A549 (cell line): Measurements from ENCODE around the gene SHFL. TPM values are rescaled to one million over a fixed set of nuclear protein-coding genes. Genes with fewer than 3 reads are reported as not detected.

Source experiments
- ATAC-seq, 2 experiments: fragments of 200-7000 bp in 1 of 2; fragments of >200 bp in 1 of 2; cut with Nextera tagmentation in 1 of 2; cut with Tn5 transposase in 1 of 2; 3 replicates each; pipeline versions ENCODE4 v1.8.0 to v1.9.1; 2018 to 2020; ENCODE audit warnings: mild to moderate bottlenecking in 1 of 2, moderate library complexity in 1 of 2
- CTCF ChIA-PET: fragments of 300-600 bp; sonication (Branson Sonifier 250); formaldehyde crosslinking; extraction: SDS; loops from one replicate; lab custom pipeline; 2021; ENCODE audit warnings: antibody characterized with exemption, inconsistent platforms; lab: Yijun Ruan, JAX
- POLR2A ChIA-PET: fragments of 350-600 bp; formaldehyde crosslinking; extraction: SDS; loops from one replicate; lab custom pipeline; 2021; ENCODE audit warnings: antibody characterized with exemption, inconsistent platforms; lab: Yijun Ruan, JAX
- DNase-seq, 2 experiments: peaks; one replicate each; pipeline versions ENCODE4 v3.0.0 to v3.0.0-alpha.2; 2011 to 2016; ENCODE audit warnings: low read depth in 1 of 2, low spot score in 1 of 2
- FAIRE-seq: peaks from 2 replicates; lab custom pipeline; 2011; peaks lifted over from hg19 to GRCh38; lab: Jason Lieb, UNC
- H3K27ac ChIP-seq, 2 experiments: fragments of >200 bp; sonication (Bioruptor Twin); formaldehyde crosslinking; 3 replicates each; pipeline ENCODE4 v1.5.1; 2016 to 2017
- H3K4me1 ChIP-seq: fragments of >200 bp; sonication (Bioruptor Twin); formaldehyde crosslinking; 3 replicates; pipeline ENCODE4 v1.6.1; 2016
- H3K4me2 ChIP-seq: fragments of >200 bp; sonication (Bioruptor Twin); formaldehyde crosslinking; 3 replicates; pipeline ENCODE4 v1.6.1; 2016
- H3K4me3 ChIP-seq: fragments of >200 bp; sonication (Bioruptor Twin); formaldehyde crosslinking; 3 replicates; pipeline ENCODE4 v1.5.1; 2016
- H3K9me3 ChIP-seq: fragments of >200 bp; sonication (Bioruptor Twin); formaldehyde crosslinking; 3 replicates; pipeline ENCODE4 v1.6.1; 2016
- ATOH8 ChIP-seq: fragments of 250-450 bp; sonication (Bioruptor Pico); IDR thresholded peaks from 2 replicates; pipeline ENCODE4 v1.5.0; 2020; ENCODE audit warnings: low read depth, mild to moderate bottlenecking, moderate library complexity
- EP300 ChIP-seq, 2 experiments: fragments of >200 bp; sonication (Bioruptor Twin); formaldehyde crosslinking; IDR thresholded peaks; 2 replicates in 1 of 2; 3 replicates in 1 of 2; pipeline ENCODE4 v1.6.1; 2016 to 2017
- FOSB ChIP-seq: fragments of 250-450 bp; sonication (Bioruptor Pico); IDR thresholded peaks from 2 replicates; pipeline ENCODE4 v1.5.0; 2020; ENCODE audit warnings: mild to moderate bottlenecking, moderate library complexity
- FOSL2 ChIP-seq, 2 experiments: fragments of 450-650 bp in 1 of 2; fragments of >200 bp in 1 of 2; sonication (Bioruptor Twin) in 1 of 2; formaldehyde crosslinking; IDR thresholded peaks; 2 replicates each; pipeline versions ENCODE4 v1.5.0 to v1.6.1; 2016 to 2020; ENCODE audit warnings: mild to moderate bottlenecking in 1 of 2, moderate library complexity in 1 of 2
- HDAC2 ChIP-seq: fragments of 200-600 bp; sonication (generic); IDR thresholded peaks from 2 replicates; pipeline ENCODE4 v1.6.1; 2016
- HOXB5 ChIP-seq: fragments of 250-450 bp; sonication (Bioruptor Pico); IDR thresholded peaks from 2 replicates; pipeline ENCODE4 v1.5.0; 2020; ENCODE audit warnings: mild to moderate bottlenecking, moderate library complexity
- JUN ChIP-seq, 2 experiments: fragments of >200 bp; sonication (Bioruptor Twin); formaldehyde crosslinking; IDR thresholded peaks; 2 replicates in 1 of 2; 3 replicates in 1 of 2; pipeline ENCODE4 v1.6.1; 2016 to 2017
- MAFK ChIP-seq: fragments of 450-650 bp; IDR thresholded peaks from 2 replicates; pipeline ENCODE4 v1.6.1; 2014; ENCODE audit not compliant: partially characterized antibody
- MAX ChIP-seq: IDR thresholded peaks from 2 replicates; pipeline ENCODE4 v1.6.1; 2012
- MYC ChIP-seq: IDR thresholded peaks from 2 replicates; pipeline ENCODE4 v1.6.1; 2012; ENCODE audit warnings: mild to moderate bottlenecking, inconsistent platforms, low read length, improper control_type of control experiment, borderline replicate concordance
- NFE2L2 ChIP-seq: fragments of 150-350 bp; conservative IDR thresholded peaks from 2 replicates; pipeline ENCODE4 v1.6.1; 2014; ENCODE audit warnings: low read length
- NPAS2 ChIP-seq: fragments of 250-450 bp; sonication (Bioruptor Pico); IDR thresholded peaks from 2 replicates; pipeline ENCODE4 v1.8.0; 2022; ENCODE audit warnings: mild to moderate bottlenecking, moderate library complexity, borderline replicate concordance
- PBX3 ChIP-seq: IDR thresholded peaks from 2 replicates; pipeline ENCODE4 v1.6.1; 2012
- PHF8 ChIP-seq: fragments of 200-600 bp; sonication (generic); IDR thresholded peaks from 2 replicates; pipeline ENCODE4 v1.6.1; 2016; ENCODE audit warnings: low read depth, mild to moderate bottlenecking, antibody characterized with exemption, moderate library complexity, borderline replicate concordance
- POLR2A ChIP-seq: IDR thresholded peaks from 2 replicates; pipeline ENCODE4 v1.6.1; 2012; ENCODE audit warnings: mild to moderate bottlenecking, low read length
- REST ChIP-seq: fragments of 200-600 bp; sonication (generic); IDR thresholded peaks from 2 replicates; pipeline ENCODE4 v1.6.1; 2016; ENCODE audit warnings: antibody characterized with exemption, mild to moderate bottlenecking, moderate library complexity
- RNF2 ChIP-seq: fragments of 200-600 bp; sonication (generic); IDR thresholded peaks from 2 replicates; pipeline ENCODE4 v1.6.1; 2016; ENCODE audit warnings: low read depth, mild to moderate bottlenecking, antibody characterized with exemption, moderate library complexity, borderline replicate concordance
- TP53 ChIP-seq: fragments of 250-450 bp; sonication (Bioruptor Pico); IDR thresholded peaks from 2 replicates; pipeline ENCODE4 v1.5.0; 2021; ENCODE audit warnings: mild to moderate bottlenecking, moderate library complexity
- ZNF302 ChIP-seq: fragments of 250-450 bp; sonication (Bioruptor Pico); IDR thresholded peaks from 2 replicates; pipeline ENCODE4 v1.9.0; 2021; ENCODE audit warnings: inconsistent platforms, mild to moderate bottlenecking, moderate library complexity
- WGBS: methylation state at CpG from one replicate; pipeline ENCODE4 v1.1.6; 2017; ENCODE audit errors: missing lambda C conversion rate; 5-methylcytosine and 5-hydroxymethylcytosine counted together
- polyA plus RNA-seq, 4 experiments: library from polyadenylated mRNA; depleted of rRNA in 3 of 4; stranded (reverse); fragments of >200 nt; fragmentation: RNase III in 1 of 4; extraction: RNeasy Plus Mini Kit Qiagen cat#74134 plus additional on column Dnase treatment in 1 of 4; gene quantifications; 2 replicates in 3 of 4; 3 replicates in 1 of 4; pipeline ENCODE4 v1.2.3, GENCODE V29; 2011 to 2017
- TF ChIP-seq, protein P1 (sequence below): IDR thresholded peaks from 2 replicates; pipeline ENCODE4 v1.6.1; 2012; ENCODE audit warnings: low read depth, borderline replicate concordance
- TF ChIP-seq, protein P2 (sequence below): fragments of >200 bp; sonication (Bioruptor Twin); formaldehyde crosslinking; IDR thresholded peaks from 3 replicates; pipeline ENCODE4 v1.6.1; 2016

SHFL gene
- polyA plus RNA-seq, 2 of the 4 experiments (the other 2 are of a cell fraction): 10.1 to 12.5 TPM

- TF ChIP-seq REST (peak; percentile 80), ZNF302 (no peak)
These were observed 7.4 kb downstream of the SHFL start (continued) for GRCh38 chr19:10093295-10094186.

GRCh38 chr19:10095622-10095947 is 9.5 kb downstream of the SHFL start:
- FAIRE-seq: no peak

DNA sequence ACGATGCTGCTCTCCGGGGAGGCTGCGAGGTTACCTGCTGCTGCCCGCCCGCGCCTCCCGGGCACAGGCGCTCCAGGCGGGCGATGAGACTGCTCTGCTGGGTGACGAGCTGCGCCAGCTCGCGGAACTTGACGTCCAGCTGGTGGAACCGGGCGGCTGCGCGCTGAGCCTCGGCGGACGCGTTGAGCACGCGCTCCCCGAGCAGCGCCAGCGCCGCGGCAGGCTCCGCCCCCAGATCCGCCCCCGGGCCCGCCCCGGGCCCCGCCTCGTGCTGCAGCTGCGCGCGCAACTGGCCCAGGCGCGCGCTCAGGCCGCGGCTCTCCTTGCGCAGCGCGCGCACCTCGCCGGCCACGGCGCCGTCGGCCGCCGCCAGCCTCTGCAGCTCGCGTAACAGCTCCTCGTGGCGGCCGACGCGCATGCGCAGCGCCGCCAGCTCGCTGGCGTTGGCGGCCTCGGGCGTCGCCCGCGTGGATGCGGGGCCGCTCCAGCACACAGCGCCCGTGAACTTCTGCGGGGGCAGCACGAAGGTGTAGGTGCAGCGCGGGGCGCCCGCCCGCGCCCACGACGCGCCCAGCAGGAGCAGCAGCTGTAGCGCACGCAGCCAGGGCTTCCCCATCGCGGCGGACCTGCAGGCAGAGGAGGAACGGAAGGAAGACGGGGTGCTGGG is 10.0 kb downstream of the SHFL start:
- ChIA-PET POLR2A (interaction anchor here (0.6 to 1.4 kb wide), 5 partner anchors 10 to 156 kb away, joined by 3 to 12 read pairs (median 6); partner anchors contain the start of genes MRPL4, P2RY11 and PPAN), CTCF (interaction anchor here (0.8 to 2.2 kb wide), 6 partner anchors 10 to 484 kb away, joined by 3 to 5 read pairs (median 4); partner anchors contain the start of gene PPAN)
- WGBS: 0% methylated on average over 1 of the region's 97 CpGs
- peak overlapping the region; percentile 79 to 89 for H3K27ac ChIP-seq
- FAIRE-seq (no peak), DNase-seq (peak; percentile 80 to 88), ATAC-seq (peak; percentile 81 to 88)
- no peak for TF ChIP-seq FOSL2 (IDR thresholded peaks at IDR 0.05)
- no peak for TF ChIP-seq FOSL2 (CRISPR knock-in tag; IDR thresholded peaks at IDR 0.05)
- peak; percentile 90 for TF ChIP-seq MAX
- 0 out of 2 replicates have a peak, but pooled peaks have one; percentile 42 for TF ChIP-seq TP53
- TF ChIP-seq, protein P1, sequence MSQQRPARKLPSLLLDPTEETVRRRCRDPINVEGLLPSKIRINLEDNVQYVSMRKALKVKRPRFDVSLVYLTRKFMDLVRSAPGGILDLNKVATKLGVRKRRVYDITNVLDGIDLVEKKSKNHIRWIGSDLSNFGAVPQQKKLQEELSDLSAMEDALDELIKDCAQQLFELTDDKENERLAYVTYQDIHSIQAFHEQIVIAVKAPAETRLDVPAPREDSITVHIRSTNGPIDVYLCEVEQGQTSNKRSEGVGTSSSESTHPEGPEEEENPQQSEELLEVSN: peak; percentile 96
- 0 out of 2 replicates have a peak, but pooled peaks have one; percentile 45 for TF ChIP-seq HOXB5
- TF ChIP-seq POLR2A: peak; percentile 76
- no peak for TF ChIP-seq MYC
- TF ChIP-seq NPAS2 (CRISPR knock-in tag): no peak
- TF ChIP-seq ATOH8 (CRISPR knock-in tag): peak; percentile 72; the same call in 1 of the 2 replicates
- TF ChIP-seq PHF8: peak; percentile 19; the same call in 1 of the 2 replicates
- TF ChIP-seq JUN (IDR thresholded peaks at IDR 0.05): peak in 1 of 2 experiments; percentile 54; a peak in 1 of 5 replicates
- no peak for TF ChIP-seq PBX3
- TF ChIP-seq, protein P2, sequence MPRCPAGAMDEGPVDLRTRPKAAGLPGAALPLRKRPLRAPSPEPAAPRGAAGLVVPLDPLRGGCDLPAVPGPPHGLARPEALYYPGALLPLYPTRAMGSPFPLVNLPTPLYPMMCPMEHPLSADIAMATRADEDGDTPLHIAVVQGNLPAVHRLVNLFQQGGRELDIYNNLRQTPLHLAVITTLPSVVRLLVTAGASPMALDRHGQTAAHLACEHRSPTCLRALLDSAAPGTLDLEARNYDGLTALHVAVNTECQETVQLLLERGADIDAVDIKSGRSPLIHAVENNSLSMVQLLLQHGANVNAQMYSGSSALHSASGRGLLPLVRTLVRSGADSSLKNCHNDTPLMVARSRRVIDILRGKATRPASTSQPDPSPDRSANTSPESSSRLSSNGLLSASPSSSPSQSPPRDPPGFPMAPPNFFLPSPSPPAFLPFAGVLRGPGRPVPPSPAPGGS: 0 out of 3 replicates have a peak, but pooled peaks have one; percentile 55
- peak; percentile 69; the same call in 1 of the 2 replicates for TF ChIP-seq RNF2
- H3K9me3 ChIP-seq: no peaks in the 10 kb centered on the region
- peak overlapping the region; percentile 34 for H3K4me3 ChIP-seq
- H3K4me1 ChIP-seq: peaks cover 4% of the 10 kb centered on the region; the same call in 1 of the 3 replicates
- peak overlapping the region; percentile 87 for H3K4me2 ChIP-seq

More at GRCh38 chr19:10095622-10095947, 9.5 kb downstream of the SHFL start:
- no peak for DNase-seq
- CTCF ChIA-PET: interaction anchor here (1.1 to 2.2 kb wide), 4 partner anchors 10 to 165 kb away, joined by 3 to 5 read pairs (median 4); partner anchors contain the start of gene PPAN
- ATAC-seq: no peak
- Histone ChIP-seq H3K27ac (peak overlapping the region; percentile 30 to 72; a peak in 4 of 6 replicates), H3K4me2 (peak overlapping the region; percentile 87), H3K9me3 (no peaks in the 10 kb centered on the region), H3K4me1 (peaks cover 4% of the 10 kb centered on the region; the same call in 1 of the 3 replicates), H3K4me3 (peak overlapping the region; percentile 26; the same call in 2 of the 3 replicates)
- no peak for TF ChIP-seq MAFK
- TF ChIP-seq ZNF302: no peak
- TF ChIP-seq FOSL2 (IDR thresholded peaks at IDR 0.05): no peak
- TF ChIP-seq FOSL2 (CRISPR knock-in tag; IDR thresholded peaks at IDR 0.05): no peak
- TF ChIP-seq NFE2L2: no peak
- TF ChIP-seq HDAC2: no peak
- TF ChIP-seq EP300 (IDR thresholded peaks at IDR 0.05): no peak
- TF ChIP-seq FOSB: no peak
- 22% methylated on average over 5 of the region's 7 CpGs for WGBS
- POLR2A ChIA-PET: interaction anchor here (0.6 to 1.4 kb wide), 5 partner anchors 11 to 156 kb away, joined by 3 to 12 read pairs (median 6); partner anchors contain the start of genes MRPL4, P2RY11 and PPAN
